ENCODE results near the gene APRT.

Gene APRT

DNA sequence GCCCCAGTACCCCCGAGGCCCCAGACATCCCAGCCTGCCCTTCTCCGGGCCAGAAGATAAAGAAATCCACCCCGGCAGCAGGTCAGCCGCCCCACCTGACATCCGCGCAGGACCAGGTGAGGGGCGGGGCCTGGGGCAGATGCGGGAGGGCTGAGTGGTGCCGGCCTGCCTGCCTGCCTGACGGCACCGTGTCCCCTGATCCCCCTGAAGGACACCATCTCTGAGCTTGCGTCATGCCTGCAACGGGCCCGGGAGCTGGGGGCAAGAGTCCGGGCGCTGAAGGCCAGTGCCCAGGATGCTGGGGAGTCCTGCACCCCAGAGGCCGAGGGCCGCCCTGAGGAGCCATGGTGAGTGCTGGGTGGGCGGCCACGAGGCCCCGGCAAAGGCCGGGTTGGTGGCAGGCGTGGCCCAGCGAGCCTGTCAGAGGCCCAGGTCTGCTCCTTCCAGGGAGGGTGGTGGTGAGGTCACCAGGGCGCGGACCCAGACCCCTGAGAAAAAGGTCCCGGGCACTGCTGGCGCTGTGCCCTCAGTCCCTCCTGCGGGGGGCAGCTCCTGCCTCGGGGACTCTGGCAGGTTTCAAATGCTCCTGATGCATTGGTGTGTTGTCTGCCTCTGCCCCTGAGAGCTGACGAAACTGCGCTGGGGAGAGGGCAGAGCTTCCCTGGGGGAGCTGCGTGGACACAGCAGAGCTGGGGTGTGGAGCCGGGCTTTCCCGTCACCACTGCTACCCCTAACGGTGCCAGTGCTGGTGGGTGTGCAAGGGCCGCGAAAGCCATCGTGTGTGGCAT, 7.0 kb downstream of the APRT start:
- H3K4me1 ChIP-seq (ENCODE audit: control insufficient read depth, low read length): peaks cover 53% of the 10 kb centered on the region
- H3K9me2 ChIP-seq (replicated peaks; ENCODE audit: control insufficient read depth, low read length): no peaks in the 10 kb centered on the region
- no peaks in the 10 kb centered on the region for H3K27me3 ChIP-seq (ENCODE audit: control insufficient read depth, low read length)
- peaks cover 27% of the 10 kb centered on the region for H3F3A ChIP-seq (ENCODE audit: control insufficient read depth, insufficient read depth)
- peak overlapping the region; percentile 95 for H3K27ac ChIP-seq (ENCODE audit: low read depth, low read length)
- H3K4me2 ChIP-seq (ENCODE audit: low read length): peak overlapping the region; percentile 91
- peaks cover 68% of the 10 kb centered on the region for H3K79me2 ChIP-seq (ENCODE audit: control insufficient read depth, low read length)
- H3K36me3 ChIP-seq (ENCODE audit: control insufficient read depth, low read length): peaks cover 73% of the 10 kb centered on the region
- H4K20me1 ChIP-seq (ENCODE audit: control insufficient read depth, insufficient read depth, low read depth, low read length): peaks cover 8% of the 10 kb centered on the region; the same call in 1 of the 2 replicates
- H3K9me3 ChIP-seq (ENCODE audit: control insufficient read depth, insufficient read depth, low read length): no peaks in the 10 kb centered on the region
- TF ChIP-seq, protein P1, sequence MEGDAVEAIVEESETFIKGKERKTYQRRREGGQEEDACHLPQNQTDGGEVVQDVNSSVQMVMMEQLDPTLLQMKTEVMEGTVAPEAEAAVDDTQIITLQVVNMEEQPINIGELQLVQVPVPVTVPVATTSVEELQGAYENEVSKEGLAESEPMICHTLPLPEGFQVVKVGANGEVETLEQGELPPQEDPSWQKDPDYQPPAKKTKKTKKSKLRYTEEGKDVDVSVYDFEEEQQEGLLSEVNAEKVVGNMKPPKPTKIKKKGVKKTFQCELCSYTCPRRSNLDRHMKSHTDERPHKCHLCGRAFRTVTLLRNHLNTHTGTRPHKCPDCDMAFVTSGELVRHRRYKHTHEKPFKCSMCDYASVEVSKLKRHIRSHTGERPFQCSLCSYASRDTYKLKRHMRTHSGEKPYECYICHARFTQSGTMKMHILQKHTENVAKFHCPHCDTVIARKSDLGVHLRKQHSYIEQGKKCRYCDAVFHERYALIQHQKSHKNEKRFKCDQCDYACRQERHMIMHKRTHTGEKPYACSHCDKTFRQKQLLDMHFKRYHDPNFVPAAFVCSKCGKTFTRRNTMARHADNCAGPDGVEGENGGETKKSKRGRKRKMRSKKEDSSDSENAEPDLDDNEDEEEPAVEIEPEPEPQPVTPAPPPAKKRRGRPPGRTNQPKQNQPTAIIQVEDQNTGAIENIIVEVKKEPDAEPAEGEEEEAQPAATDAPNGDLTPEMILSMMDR (IDR thresholded peaks at IDR 0.05; ENCODE audit: low read depth, low read length, poor library complexity, severe bottlenecking): no peak
- no peak for TF ChIP-seq EZH2phosphoT487 (IDR thresholded peaks at IDR 0.05; ENCODE audit: borderline replicate concordance, low read length)
- H3K4me3 ChIP-seq (ENCODE audit: low read length): peak overlapping the region; percentile 98

DNA sequence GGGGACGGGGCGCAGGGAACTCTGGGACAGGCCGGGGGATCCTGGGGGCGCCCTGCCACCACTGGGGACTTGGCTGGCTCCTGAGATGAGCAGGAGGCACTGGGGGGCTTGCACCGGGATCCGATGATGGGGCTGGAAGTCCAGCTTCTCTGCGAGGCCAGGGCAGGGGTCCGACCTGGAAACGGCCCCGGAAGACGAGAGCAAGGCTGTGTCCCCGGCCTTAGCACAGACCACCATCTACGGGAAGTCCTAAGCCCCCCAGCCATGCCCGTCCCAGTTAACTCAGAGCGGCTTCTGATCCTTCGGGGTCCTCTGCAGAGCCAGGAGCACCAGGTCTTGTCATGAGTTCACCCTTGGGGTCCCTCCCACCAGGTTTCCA, 7.6 kb downstream of the APRT start:
- Histone ChIP-seq H3K36me3 (ENCODE audit: control insufficient read depth, low read length) (peaks cover 73% of the 10 kb centered on the region), H3K27ac (ENCODE audit: low read depth, low read length) (peak overlapping the region; percentile 95), H3K9me2 (replicated peaks; ENCODE audit: control insufficient read depth, low read length) (no peaks in the 10 kb centered on the region), H3F3A (ENCODE audit: control insufficient read depth, insufficient read depth) (peaks cover 22% of the 10 kb centered on the region), H3K4me2 (ENCODE audit: low read length) (peak overlapping the region; percentile 91), H3K4me3 (ENCODE audit: low read length) (peak overlapping the region; percentile 98), H3K27me3 (ENCODE audit: control insufficient read depth, low read length) (no peaks in the 10 kb centered on the region), H3K79me2 (ENCODE audit: control insufficient read depth, low read length) (peaks cover 64% of the 10 kb centered on the region), H3K9me3 (ENCODE audit: control insufficient read depth, insufficient read depth, low read length) (no peaks in the 10 kb centered on the region), H3K4me1 (ENCODE audit: control insufficient read depth, low read length) (peaks cover 53% of the 10 kb centered on the region), H4K20me1 (ENCODE audit: control insufficient read depth, insufficient read depth, low read depth, low read length) (peaks cover 8% of the 10 kb centered on the region; the same call in 1 of the 2 replicates)
- TF ChIP-seq, protein P1 (IDR thresholded peaks at IDR 0.05; ENCODE audit: low read depth, low read length, poor library complexity, severe bottlenecking): no peak
- TF ChIP-seq EZH2phosphoT487 (IDR thresholded peaks at IDR 0.05; ENCODE audit: borderline replicate concordance, low read length): no peak

DNA sequence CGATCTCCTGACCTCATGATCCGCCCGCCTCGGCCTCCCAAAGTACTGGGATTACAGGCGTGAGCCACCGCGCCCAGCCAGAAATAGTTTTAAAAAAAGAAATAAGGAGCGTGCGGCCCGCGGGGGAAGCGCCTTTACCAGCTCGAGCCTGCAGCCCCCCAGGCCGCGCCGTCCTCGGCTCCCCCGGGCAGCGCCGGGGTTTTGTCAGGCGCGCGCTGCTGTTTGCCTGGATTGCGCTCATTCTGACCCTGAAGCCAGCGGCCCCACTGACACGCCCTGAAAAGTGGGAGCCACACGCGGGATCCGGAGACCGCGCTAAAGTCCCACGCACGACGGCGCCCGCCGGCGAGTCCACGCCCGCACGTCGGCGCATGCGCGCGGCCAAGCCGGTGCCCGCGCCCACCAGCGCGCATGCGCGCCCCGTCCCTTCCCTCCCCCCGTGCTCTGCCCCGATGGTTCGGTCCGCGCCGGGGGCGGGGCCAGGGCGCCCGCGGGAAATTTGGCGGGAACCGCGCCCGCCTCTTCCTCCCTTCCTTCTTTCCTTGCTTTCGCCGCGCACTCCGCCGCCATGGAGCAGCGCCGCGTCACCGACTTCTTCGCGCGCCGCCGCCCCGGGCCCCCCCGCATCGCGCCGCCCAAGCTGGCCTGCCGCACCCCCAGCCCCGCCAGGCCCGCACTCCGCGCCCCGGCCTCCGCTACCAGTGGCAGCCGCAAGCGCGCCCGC, 8.3 kb downstream of the APRT start, which contains the start of gene CDT1:
Gene CDT1 (plus strand): TSS at position 526 of the 724 bp plus-strand sequence. CDS start 43 bp downstream, at position 569.
- peaks cover 64% of the 10 kb centered on the region for H3K79me2 ChIP-seq (ENCODE audit: control insufficient read depth, low read length)
- peaks cover 69% of the 10 kb centered on the region for H3K36me3 ChIP-seq (ENCODE audit: control insufficient read depth, low read length)
- H3K27me3 ChIP-seq (ENCODE audit: control insufficient read depth, low read length): no peaks in the 10 kb centered on the region

More for the DNA sequence above, 8.3 kb downstream of the APRT start, which contains the start of gene CDT1:
- TF ChIP-seq, protein P1 (IDR thresholded peaks at IDR 0.05; ENCODE audit: low read depth, low read length, poor library complexity, severe bottlenecking): no peak
- TF ChIP-seq EZH2phosphoT487 (IDR thresholded peaks at IDR 0.05; ENCODE audit: borderline replicate concordance, low read length): no peak
- Histone ChIP-seq H3K4me2 (ENCODE audit: low read length) (peak within 1 kb of the TSS; percentile 91), H3K4me3 (ENCODE audit: low read length) (peak within 1 kb of the TSS; percentile 98), H4K20me1 (ENCODE audit: control insufficient read depth, insufficient read depth, low read depth, low read length) (peaks cover 8% of the 10 kb centered on the region; the same call in 1 of the 2 replicates), H3K9me3 (ENCODE audit: control insufficient read depth, insufficient read depth, low read length) (no peaks in the 10 kb centered on the region), H3K4me1 (ENCODE audit: control insufficient read depth, low read length) (peaks cover 57% of the 10 kb centered on the region), H3F3A (ENCODE audit: control insufficient read depth, insufficient read depth) (peaks cover 17% of the 10 kb centered on the region), H3K9me2 (replicated peaks; ENCODE audit: control insufficient read depth, low read length) (no peaks in the 10 kb centered on the region), H3K27ac (ENCODE audit: low read depth, low read length) (peak within 1 kb of the TSS; percentile 95)

All from DOHH2 (cell line).